SKM-1 treated with dmso at 0.1 percent for 144 hours (cell line): Measurements from ENCODE around the gene PPP1R1B.

Experiments used
- DNase-seq: peaks from one replicate; lab custom pipeline; 2025; ENCODE audit not compliant: unreplicated experiment; lab: John Stamatoyannopoulos, UW

The PPP1R1B gene

GRCh38 chr17:39651923-39652586 lies 25.3 kb downstream of the PPP1R1B start:
- DNase-seq: no peak

GRCh38 chr17:39652587-39653315 lies 26.0 kb downstream of the PPP1R1B start:
- no peak for DNase-seq

GRCh38 chr17:39653316-39653661 lies 26.5 kb downstream of the PPP1R1B start:
- DNase-seq: no peak

GRCh38 chr17:39653662-39654331 lies 27.0 kb downstream of the PPP1R1B start:
- DNase-seq: peak; percentile 58

GRCh38 chr17:39655105-39655504 lies 28.4 kb downstream of the PPP1R1B start:
- no peak for DNase-seq

GRCh38 chr17:39658346-39658745 lies 31.6 kb downstream of the PPP1R1B start:
- DNase-seq: no peak

- no peak for DNase-seq
Measured at GRCh38 chr17:39658760-39659159, 32.0 kb downstream of the PPP1R1B start.

GRCh38 chr17:39659279-39660010 lies 32.7 kb downstream of the PPP1R1B start:
- no peak for DNase-seq

- no peak for DNase-seq
Measured at GRCh38 chr17:39660011-39660360, 33.2 kb downstream of the PPP1R1B start.

GRCh38 chr17:39660397-39661385 lies 33.9 kb downstream of the PPP1R1B start:
- no peak for DNase-seq

- DNase-seq: no peak
Measured at GRCh38 chr17:39661744-39662541, 35.2 kb downstream of the PPP1R1B start.

GRCh38 chr17:39662551-39663339 lies 36.0 kb downstream of the PPP1R1B start:
- DNase-seq: no peak

- no peak for DNase-seq
Measured at GRCh38 chr17:39663340-39663687, 36.6 kb downstream of the PPP1R1B start.

- no peak for DNase-seq
Measured at GRCh38 chr17:39663688-39664580, 37.2 kb downstream of the PPP1R1B start.

- DNase-seq: no peak
Measured at GRCh38 chr17:39664581-39665561, 38.1 kb downstream of the PPP1R1B start, which contains the start of gene TCAP. TSS of gene TCAP (plus strand) at chr17:39665349. CDS start at chr17:39665360, 11 bp downstream.

GRCh38 chr17:39665642-39666224 lies 39.0 kb downstream of the PPP1R1B start:
- no peak for DNase-seq
